HS-5 (cell line): ENCODE measurements around the gene CRTC3.
"Not testable (repeated sequence)": the region's sequence is repeated elsewhere in the genome, so short reads cannot be mapped to it uniquely, and the experiment has no call there.

ENCODE experiments used
- DNase-seq: peaks from one replicate; pipeline ENCODE4 v3.0.0-alpha.2; 2012; ENCODE audit warnings: low read depth

CRTC3 gene

GRCh38 chr15:90677807-90678790, 148.4 kb downstream of the CRTC3 start:
- no peak for DNase-seq

GRCh38 chr15:90679959-90680358, 150.2 kb downstream of the CRTC3 start:
- DNase-seq: no peak

GRCh38 chr15:90680371-90680935, 150.7 kb downstream of the CRTC3 start:
- peak; percentile 91 for DNase-seq

GRCh38 chr15:90681056-90681455, 151.3 kb downstream of the CRTC3 start:
- DNase-seq: no peak

GRCh38 chr15:90681480-90681879, 151.8 kb downstream of the CRTC3 start:
- peak; percentile 81 for DNase-seq

GRCh38 chr15:90683371-90683770, 153.6 kb downstream of the CRTC3 start:
- DNase-seq: no peak

- no peak for DNase-seq
Measured at GRCh38 chr15:90683876-90684275, 154.2 kb downstream of the CRTC3 start.

- DNase-seq: no peak
Measured at GRCh38 chr15:90684281-90684680, 154.6 kb downstream of the CRTC3 start.

GRCh38 chr15:90685591-90686434, 156.1 kb downstream of the CRTC3 start:
- no peak for DNase-seq

GRCh38 chr15:90686435-90687218, 156.9 kb downstream of the CRTC3 start:
- DNase-seq: no peak

- not testable (repeated sequence) for DNase-seq
Measured at GRCh38 chr15:90689326-90689961, 159.7 kb downstream of the CRTC3 start.

GRCh38 chr15:90690585-90690984, 160.9 kb downstream of the CRTC3 start:
- no peak for DNase-seq

- DNase-seq: no peak
Measured at GRCh38 chr15:90691369-90691768, 161.6 kb downstream of the CRTC3 start.

- no peak for DNase-seq
Measured at GRCh38 chr15:90691982-90692773, 162.5 kb downstream of the CRTC3 start.
